Activated B cell treated with CpG ODN at 0.5 μM for 24 hours (primary cell): ENCODE measurements around the gene ATE1. TPM values are rescaled to one million over a fixed set of nuclear protein-coding genes. Genes with fewer than 3 reads are reported as not detected.
"Not testable (repeated sequence)": the region's sequence is repeated elsewhere in the genome, so short reads cannot be mapped to it uniquely, and the experiment has no call there.

ENCODE experiments used
- ATAC-seq: fragments of 200-7000 bp; cut with Tn5 transposase; one replicate; pipeline ENCODE4 v1.10.0; 2021; ENCODE audit warnings: low read depth, mild to moderate bottlenecking, moderate library complexity
- CTCF ChIA-PET: fragments of 350-600 bp; sonication (Branson Sonifier 250); formaldehyde crosslinking; loops from one replicate; lab custom pipeline; 2021; ENCODE audit warnings: antibody characterized with exemption; lab: Charles Lee
- POLR2A ChIA-PET: fragments of 350-600 bp; sonication (Branson Sonifier 250); formaldehyde crosslinking; loops from one replicate; lab custom pipeline; 2021; ENCODE audit warnings: antibody characterized with exemption; lab: Charles Lee
- DNase-seq: peaks from one replicate; pipeline ENCODE4 v3.0.0; 2022
- H3K27ac Mint-ChIP-seq: one replicate; pipeline ENCODE4 v1.8.0; 2020; ENCODE audit warnings: mixed read lengths
- H3K27me3 Mint-ChIP-seq: one replicate; pipeline ENCODE4 v1.8.0; 2021; ENCODE audit warnings: mixed read lengths
- H3K36me3 Mint-ChIP-seq: one replicate; pipeline ENCODE4 v1.8.0; 2021; ENCODE audit warnings: low read depth, mixed read lengths
- H3K4me1 Mint-ChIP-seq: one replicate; pipeline ENCODE4 v1.8.0; 2021; ENCODE audit warnings: mixed read lengths
- H3K4me3 Mint-ChIP-seq: one replicate; pipeline ENCODE4 v1.8.0; 2020; ENCODE audit warnings: mild to moderate bottlenecking, mixed read lengths
- H3K9me3 Mint-ChIP-seq: one replicate; pipeline ENCODE4 v1.8.0; 2020; ENCODE audit warnings: mixed read lengths
- intact Hi-C: fragments of 100-400 bp; cut with micrococcal nuclease; formaldehyde crosslinking; loops from one replicate; pipeline ENCODE4 v1.15.1; 2024
- total RNA-seq: library from RNA; stranded (reverse); gene quantifications from 2 replicates; pipeline ENCODE4 v1.2.3, GENCODE V29; 2022
- TF ChIP-seq, protein P1 (sequence below): fragments of 200-600 bp; IDR thresholded peaks from one replicate; pipeline ENCODE4 v1.8.0; 2022; ENCODE audit warnings: antibody characterized with exemption, mild to moderate bottlenecking

Gene ATE1
- total RNA-seq, 1 donor from 2014 or later = 31.0 TPM

DNA sequence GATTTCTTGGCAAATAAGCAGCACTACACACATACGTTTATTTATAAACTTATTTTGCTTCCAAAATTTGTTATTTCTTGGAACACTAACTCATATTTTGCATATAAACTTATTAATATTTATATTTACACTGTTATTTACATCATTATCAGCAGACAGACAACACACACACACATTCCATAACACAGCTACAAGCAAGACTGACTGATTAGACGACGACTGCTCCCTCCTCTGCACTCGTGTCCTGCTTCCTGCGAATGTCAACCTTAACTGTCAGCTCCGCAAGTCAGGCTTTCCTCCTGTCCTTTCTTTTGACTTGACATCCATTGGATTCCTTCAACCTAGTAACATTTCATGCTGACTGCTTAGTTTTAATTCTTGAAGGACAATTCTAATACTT, 96.6 kb downstream of the ATE1 start:
- DNase-seq = no peak
- intact Hi-C loops = no loop called here
- Mint-ChIP-seq H3K4me1 (peaks cover 9% of the 10 kb centered on the region), H3K4me3 (no peak overlapping the region), H3K9me3 (no peaks in the 10 kb centered on the region), H3K36me3 (peaks cover 61% of the 10 kb centered on the region), H3K27me3 (no peaks in the 10 kb centered on the region), H3K27ac (no peak overlapping the region)
- ChIA-PET CTCF (no interaction called here), POLR2A (no interaction called here)
- TF ChIP-seq, protein P1, sequence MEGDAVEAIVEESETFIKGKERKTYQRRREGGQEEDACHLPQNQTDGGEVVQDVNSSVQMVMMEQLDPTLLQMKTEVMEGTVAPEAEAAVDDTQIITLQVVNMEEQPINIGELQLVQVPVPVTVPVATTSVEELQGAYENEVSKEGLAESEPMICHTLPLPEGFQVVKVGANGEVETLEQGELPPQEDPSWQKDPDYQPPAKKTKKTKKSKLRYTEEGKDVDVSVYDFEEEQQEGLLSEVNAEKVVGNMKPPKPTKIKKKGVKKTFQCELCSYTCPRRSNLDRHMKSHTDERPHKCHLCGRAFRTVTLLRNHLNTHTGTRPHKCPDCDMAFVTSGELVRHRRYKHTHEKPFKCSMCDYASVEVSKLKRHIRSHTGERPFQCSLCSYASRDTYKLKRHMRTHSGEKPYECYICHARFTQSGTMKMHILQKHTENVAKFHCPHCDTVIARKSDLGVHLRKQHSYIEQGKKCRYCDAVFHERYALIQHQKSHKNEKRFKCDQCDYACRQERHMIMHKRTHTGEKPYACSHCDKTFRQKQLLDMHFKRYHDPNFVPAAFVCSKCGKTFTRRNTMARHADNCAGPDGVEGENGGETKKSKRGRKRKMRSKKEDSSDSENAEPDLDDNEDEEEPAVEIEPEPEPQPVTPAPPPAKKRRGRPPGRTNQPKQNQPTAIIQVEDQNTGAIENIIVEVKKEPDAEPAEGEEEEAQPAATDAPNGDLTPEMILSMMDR = no peak
- no peak for ATAC-seq

DNA sequence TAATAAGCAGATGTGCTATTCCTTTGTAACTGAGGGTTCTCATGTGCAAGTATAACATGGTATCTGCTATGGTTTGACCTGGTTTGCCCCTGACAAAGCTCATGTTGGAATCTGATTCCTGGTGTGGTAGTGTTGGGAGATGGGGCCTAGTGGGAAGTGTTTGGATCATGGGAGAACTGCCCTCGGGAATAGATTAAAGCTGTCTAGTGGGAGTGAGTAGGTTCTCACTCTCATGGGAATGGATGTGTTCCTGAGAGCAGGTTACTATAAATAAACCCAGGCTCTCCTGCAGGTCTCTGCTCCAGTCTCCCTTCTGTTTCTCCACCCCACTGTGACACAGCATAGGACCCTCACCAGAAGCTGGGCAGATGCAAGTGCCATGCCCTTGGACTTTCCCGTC, 97.7 kb downstream of the ATE1 start:
- ChIA-PET CTCF (no interaction called here), POLR2A (no interaction called here)
- Mint-ChIP-seq H3K27me3 (no peaks in the 10 kb centered on the region), H3K4me3 (no peak overlapping the region), H3K27ac (no peak overlapping the region), H3K36me3 (peaks cover 50% of the 10 kb centered on the region), H3K9me3 (no peaks in the 10 kb centered on the region), H3K4me1 (peaks cover 9% of the 10 kb centered on the region)
- TF ChIP-seq, protein P1 = no peak
- no peak for ATAC-seq
- DNase-seq = no peak
- intact Hi-C loops = no loop called here

GRCh38 chr10:121828045-121828444, 99.8 kb downstream of the ATE1 start:
- H3K4me3 Mint-ChIP-seq = no peak overlapping the region
- H3K9me3 Mint-ChIP-seq = no peaks in the 10 kb centered on the region
- POLR2A ChIA-PET = no interaction called here
- ATAC-seq (no peak), DNase-seq (no peak)
- TF ChIP-seq, protein P1 = no peak
- H3K27ac Mint-ChIP-seq = no peak overlapping the region
- CTCF ChIA-PET = no interaction called here
- H3K4me1 Mint-ChIP-seq = no peaks in the 10 kb centered on the region
- no peaks in the 10 kb centered on the region for H3K27me3 Mint-ChIP-seq
- intact Hi-C loops = no loop called here
- peaks cover 38% of the 10 kb centered on the region for H3K36me3 Mint-ChIP-seq

- H3K27ac Mint-ChIP-seq, intact Hi-C loops, H3K4me3 Mint-ChIP-seq: not testable (repeated sequence)
Observed at GRCh38 chr10:121826773-121827172, 101.1 kb downstream of the ATE1 start.

DNA sequence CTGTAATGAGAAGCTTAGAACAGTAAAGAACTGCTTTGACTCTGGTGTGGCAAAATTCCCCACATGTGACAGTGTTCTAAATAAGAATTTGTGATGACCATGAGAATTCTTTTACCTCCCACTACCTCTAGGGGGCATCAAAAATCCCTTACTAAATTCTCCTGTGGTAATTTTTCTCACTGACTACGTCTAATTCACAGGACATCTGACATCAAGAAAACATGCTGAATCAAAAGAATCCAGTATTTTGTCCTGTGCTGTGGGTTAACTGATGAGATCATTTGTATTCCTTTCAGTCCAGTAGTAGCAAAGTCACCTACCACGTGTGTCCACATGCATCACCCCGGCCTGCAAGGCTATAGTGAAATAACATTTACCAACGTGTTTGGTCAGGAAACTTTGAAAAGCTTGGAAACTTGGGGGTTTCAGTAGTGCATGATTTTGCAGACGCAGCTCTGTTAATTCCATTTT, 103.8 kb downstream of the ATE1 start:
- no peaks in the 10 kb centered on the region for H3K4me1 Mint-ChIP-seq
- ATAC-seq (no peak), DNase-seq (no peak)
- POLR2A ChIA-PET = no interaction called here
- no peaks in the 10 kb centered on the region for H3K27me3 Mint-ChIP-seq
- no peak overlapping the region for H3K4me3 Mint-ChIP-seq
- peaks cover 22% of the 10 kb centered on the region for H3K36me3 Mint-ChIP-seq
- CTCF ChIA-PET = interaction anchor here (0.8 to 1.2 kb wide), 3 partner anchors 10 to 67 kb away, joined by 3 read pairs; no protein-coding TSS in a partner anchor
- TF ChIP-seq, protein P1 = no peak
- intact Hi-C loops = no loop called here
- no peaks in the 10 kb centered on the region for H3K9me3 Mint-ChIP-seq
- H3K27ac Mint-ChIP-seq = no peak overlapping the region

More at GRCh38 chr10:121826773-121827172, 101.1 kb downstream of the ATE1 start:
- CTCF ChIA-PET, POLR2A ChIA-PET, H3K4me1 Mint-ChIP-seq, H3K27me3 Mint-ChIP-seq, ATAC-seq, DNase-seq, H3K9me3 Mint-ChIP-seq: not testable (repeated sequence)
- H3K36me3 Mint-ChIP-seq = peaks cover 28% of the 10 kb centered on the region

- H3K27me3 Mint-ChIP-seq = no peaks in the 10 kb centered on the region
- POLR2A ChIA-PET = no interaction called here
- no peaks in the 10 kb centered on the region for H3K9me3 Mint-ChIP-seq
- H3K36me3 Mint-ChIP-seq = peaks cover 10% of the 10 kb centered on the region
- no peak for ATAC-seq
- CTCF ChIA-PET = no interaction called here
- no peak overlapping the region for H3K4me3 Mint-ChIP-seq
- intact Hi-C loops = no loop called here
- TF ChIP-seq, protein P1 = no peak
- DNase-seq = no peak
- H3K4me1 Mint-ChIP-seq = no peaks in the 10 kb centered on the region
- H3K27ac Mint-ChIP-seq = no peak overlapping the region
Observed at GRCh38 chr10:121822724-121823123, 105.1 kb downstream of the ATE1 start.
